ENCODE measurements around the gene ISLR2.

ISLR2 gene

DNA sequence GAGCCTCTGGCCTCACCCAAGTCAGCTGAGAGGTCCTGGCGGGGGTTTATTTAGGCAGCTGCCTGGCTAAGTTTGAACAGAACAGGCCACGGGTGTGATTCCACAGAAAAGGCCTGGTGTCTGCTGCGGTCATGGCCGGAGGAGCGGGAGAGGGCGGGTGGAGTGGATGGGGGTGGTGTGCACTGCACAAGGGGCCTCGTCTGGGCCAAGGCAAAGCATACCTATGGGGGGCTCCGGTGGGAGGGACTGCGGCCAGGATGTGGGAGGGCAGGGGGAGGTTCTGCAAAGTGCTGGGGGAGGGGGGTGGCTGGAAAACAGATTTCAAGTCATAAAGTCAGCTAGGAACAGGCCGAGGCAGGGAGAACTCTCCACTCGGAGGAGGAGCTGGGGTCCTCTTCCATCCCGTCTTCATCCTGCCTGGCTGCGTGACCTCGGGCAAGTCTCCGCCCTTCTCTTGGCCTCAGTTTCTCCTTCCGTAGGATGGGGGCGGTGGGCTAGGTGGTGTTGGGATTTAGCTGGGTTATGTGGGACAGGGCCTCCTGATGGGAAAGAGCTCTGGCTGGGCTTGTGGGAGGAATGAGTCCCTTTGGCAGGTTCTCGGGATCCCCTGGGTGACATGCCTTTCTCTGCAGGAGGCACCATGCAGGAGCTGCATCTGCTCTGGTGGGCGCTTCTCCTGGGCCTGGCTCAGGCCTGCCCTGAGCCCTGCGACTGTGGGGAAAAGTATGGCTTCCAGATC is 44.0 kb downstream of the ISLR2 start:
- H3K4me1 ChIP-seq (ENCODE audit: insufficient read depth, low read length, severe bottlenecking): no peaks in the 10 kb centered on the region
- H3K9ac ChIP-seq (ENCODE audit: low read length): no peak overlapping the region
- H2AFZ ChIP-seq (ENCODE audit: low read length): no peak overlapping the region
- TF ChIP-seq EZH2 (IDR thresholded peaks at IDR 0.05; ENCODE audit: borderline replicate concordance, low read length) (no peak), CTCF (IDR thresholded peaks at IDR 0.05; ENCODE audit: low read length) (no peak)
- no peaks in the 10 kb centered on the region for H3K9me3 ChIP-seq (ENCODE audit: low read length)
- H3K4me2 ChIP-seq (ENCODE audit: low read length): no peak overlapping the region
- H3K79me2 ChIP-seq (ENCODE audit: insufficient read depth, low read length): no peaks in the 10 kb centered on the region
- 0 out of 2 replicates have a peak, but pooled peaks cover 5% of the 10 kb centered on the region for H3K27me3 ChIP-seq (ENCODE audit: insufficient read depth, low read length)
- H4K20me1 ChIP-seq (ENCODE audit: insufficient read depth, low read length): no peaks in the 10 kb centered on the region
- no peaks in the 10 kb centered on the region for H3F3A ChIP-seq (ENCODE audit: insufficient read depth, low read length)
- H3K4me3 ChIP-seq (ENCODE audit: low read depth, low read length, poor library complexity, severe bottlenecking): no peak overlapping the region
- no peaks in the 10 kb centered on the region for H3K9me2 ChIP-seq (ENCODE audit: low read depth, low read length)
- H3K36me3 ChIP-seq (ENCODE audit: insufficient read depth, low read length): no peaks in the 10 kb centered on the region
- no peak overlapping the region for H3K27ac ChIP-seq (ENCODE audit: low read depth, low read length, poor library complexity, severe bottlenecking)

DNA sequence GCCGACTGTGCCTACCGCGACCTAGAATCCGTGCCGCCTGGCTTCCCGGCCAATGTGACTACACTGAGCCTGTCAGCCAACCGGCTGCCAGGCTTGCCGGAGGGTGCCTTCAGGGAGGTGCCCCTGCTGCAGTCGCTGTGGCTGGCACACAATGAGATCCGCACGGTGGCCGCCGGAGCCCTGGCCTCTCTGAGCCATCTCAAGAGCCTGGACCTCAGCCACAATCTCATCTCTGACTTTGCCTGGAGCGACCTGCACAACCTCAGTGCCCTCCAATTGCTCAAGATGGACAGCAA is 44.5 kb downstream of the ISLR2 start:
- no peak overlapping the region for H2AFZ ChIP-seq (ENCODE audit: low read length)
- H3K9me2 ChIP-seq (ENCODE audit: low read depth, low read length): no peaks in the 10 kb centered on the region
- no peak overlapping the region for H3K4me2 ChIP-seq (ENCODE audit: low read length)
- no peak overlapping the region for H3K4me3 ChIP-seq (ENCODE audit: low read depth, low read length, poor library complexity, severe bottlenecking)
- H3K36me3 ChIP-seq (ENCODE audit: insufficient read depth, low read length): no peaks in the 10 kb centered on the region
- H3K27me3 ChIP-seq (ENCODE audit: insufficient read depth, low read length): 0 out of 2 replicates have a peak, but pooled peaks cover 5% of the 10 kb centered on the region
- TF ChIP-seq EZH2 (IDR thresholded peaks at IDR 0.05; ENCODE audit: borderline replicate concordance, low read length) (no peak), CTCF (IDR thresholded peaks at IDR 0.05; ENCODE audit: low read length) (no peak)
- H3F3A ChIP-seq (ENCODE audit: insufficient read depth, low read length): no peaks in the 10 kb centered on the region
- no peaks in the 10 kb centered on the region for H3K9me3 ChIP-seq (ENCODE audit: low read length)
- no peak overlapping the region for H3K27ac ChIP-seq (ENCODE audit: low read depth, low read length, poor library complexity, severe bottlenecking)
- no peaks in the 10 kb centered on the region for H3K4me1 ChIP-seq (ENCODE audit: insufficient read depth, low read length, severe bottlenecking)
- H4K20me1 ChIP-seq (ENCODE audit: insufficient read depth, low read length): no peaks in the 10 kb centered on the region
- no peaks in the 10 kb centered on the region for H3K79me2 ChIP-seq (ENCODE audit: insufficient read depth, low read length)
- H3K9ac ChIP-seq (ENCODE audit: low read length): no peak overlapping the region

- no peaks in the 10 kb centered on the region for H3K9me2 ChIP-seq (ENCODE audit: low read depth, low read length)
- H3K9ac ChIP-seq (ENCODE audit: low read length): no peak overlapping the region
- no peaks in the 10 kb centered on the region for H3K79me2 ChIP-seq (ENCODE audit: insufficient read depth, low read length)
- H3K9me3 ChIP-seq (ENCODE audit: low read length): no peaks in the 10 kb centered on the region
- no peaks in the 10 kb centered on the region for H3F3A ChIP-seq (ENCODE audit: insufficient read depth, low read length)
- no peak overlapping the region for H3K27ac ChIP-seq (ENCODE audit: low read depth, low read length, poor library complexity, severe bottlenecking)
- H3K27me3 ChIP-seq (ENCODE audit: insufficient read depth, low read length): 0 out of 2 replicates have a peak, but pooled peaks cover 5% of the 10 kb centered on the region
- no peak for TF ChIP-seq CTCF (IDR thresholded peaks at IDR 0.05; ENCODE audit: low read length)
- TF ChIP-seq EZH2 (IDR thresholded peaks at IDR 0.05; ENCODE audit: borderline replicate concordance, low read length): no peak
- H4K20me1 ChIP-seq (ENCODE audit: insufficient read depth, low read length): no peaks in the 10 kb centered on the region
- no peak overlapping the region for H3K4me3 ChIP-seq (ENCODE audit: low read depth, low read length, poor library complexity, severe bottlenecking)
- H2AFZ ChIP-seq (ENCODE audit: low read length): no peak overlapping the region
- H3K4me2 ChIP-seq (ENCODE audit: low read length): no peak overlapping the region
- no peaks in the 10 kb centered on the region for H3K4me1 ChIP-seq (ENCODE audit: insufficient read depth, low read length, severe bottlenecking)
- no peaks in the 10 kb centered on the region for H3K36me3 ChIP-seq (ENCODE audit: insufficient read depth, low read length)
Observed at GRCh38 chr15:74175271-74176191, 45.1 kb downstream of the ISLR2 start.

Measured in OCI-LY1 (cell line).